ENCODE results near the gene PIEZO2.

Gene PIEZO2

GRCh38 chr18:10767658-10768057 lies 381.7 kb downstream of the PIEZO2 start:
- Histone ChIP-seq H3K27ac (ENCODE audit: low read length) (no peak overlapping the region), H3K4me1 (ENCODE audit: insufficient read depth, low read length) (no peaks in the 10 kb centered on the region), H3K27me3 (ENCODE audit: insufficient read depth, low read length) (no peaks in the 10 kb centered on the region), H3K36me3 (ENCODE audit: insufficient read depth, low read depth, low read length) (0 out of 2 replicates have a peak, but pooled peaks cover 4% of the 10 kb centered on the region), H3K4me3 (ENCODE audit: low read length) (no peak overlapping the region), H3K9ac (ENCODE audit: low read depth, low read length) (no peak overlapping the region), H3K9me3 (ENCODE audit: insufficient read depth, low read depth, low read length) (no peaks in the 10 kb centered on the region)

- no peak overlapping the region for H3K9ac ChIP-seq (ENCODE audit: low read depth, low read length)
- H3K4me3 ChIP-seq (ENCODE audit: low read length) = no peak overlapping the region
- H3K27ac ChIP-seq (ENCODE audit: low read length) = no peak overlapping the region
- H3K4me1 ChIP-seq (ENCODE audit: insufficient read depth, low read length) = no peaks in the 10 kb centered on the region
- H3K36me3 ChIP-seq (ENCODE audit: insufficient read depth, low read depth, low read length) = no peaks in the 10 kb centered on the region
- no peaks in the 10 kb centered on the region; the same call in 1 of the 2 replicates for H3K9me3 ChIP-seq (ENCODE audit: insufficient read depth, low read depth, low read length)
- H3K27me3 ChIP-seq (ENCODE audit: insufficient read depth, low read length) = no peaks in the 10 kb centered on the region; the same call in 1 of the 2 replicates
Observed at GRCh38 chr18:10760986-10761385, 388.4 kb downstream of the PIEZO2 start.

GRCh38 chr18:10759241-10759640 lies 390.1 kb downstream of the PIEZO2 start:
- Histone ChIP-seq H3K4me3 (ENCODE audit: low read length) (no peak overlapping the region), H3K4me1 (ENCODE audit: insufficient read depth, low read length) (no peaks in the 10 kb centered on the region), H3K27me3 (ENCODE audit: insufficient read depth, low read length) (no peaks in the 10 kb centered on the region; the same call in 1 of the 2 replicates)

GRCh38 chr18:10757946-10758345 lies 391.4 kb downstream of the PIEZO2 start:
- Histone ChIP-seq H3K9ac (ENCODE audit: low read depth, low read length) (no peak overlapping the region), H3K4me1 (ENCODE audit: insufficient read depth, low read length) (no peaks in the 10 kb centered on the region), H3K4me3 (ENCODE audit: low read length) (no peak overlapping the region), H3K27me3 (ENCODE audit: insufficient read depth, low read length) (no peaks in the 10 kb centered on the region; the same call in 1 of the 2 replicates), H3K36me3 (ENCODE audit: insufficient read depth, low read depth, low read length) (no peaks in the 10 kb centered on the region), H3K27ac (ENCODE audit: low read length) (no peak overlapping the region), H3K9me3 (ENCODE audit: insufficient read depth, low read depth, low read length) (no peaks in the 10 kb centered on the region; the same call in 1 of the 2 replicates)

More at GRCh38 chr18:10759241-10759640, 390.1 kb downstream of the PIEZO2 start:
- no peaks in the 10 kb centered on the region; the same call in 1 of the 2 replicates for H3K9me3 ChIP-seq (ENCODE audit: insufficient read depth, low read depth, low read length)
- no peak overlapping the region for H3K27ac ChIP-seq (ENCODE audit: low read length)
- H3K36me3 ChIP-seq (ENCODE audit: insufficient read depth, low read depth, low read length) = no peaks in the 10 kb centered on the region
- H3K9ac ChIP-seq (ENCODE audit: low read depth, low read length) = no peak overlapping the region

GRCh38 chr18:10757349-10757748 lies 392.0 kb downstream of the PIEZO2 start:
- H3K9me3 ChIP-seq (ENCODE audit: insufficient read depth, low read depth, low read length) = no peaks in the 10 kb centered on the region; the same call in 1 of the 2 replicates
- no peaks in the 10 kb centered on the region; the same call in 1 of the 2 replicates for H3K27me3 ChIP-seq (ENCODE audit: insufficient read depth, low read length)
- no peaks in the 10 kb centered on the region for H3K36me3 ChIP-seq (ENCODE audit: insufficient read depth, low read depth, low read length)
- H3K4me3 ChIP-seq (ENCODE audit: low read length) = no peak overlapping the region
- no peaks in the 10 kb centered on the region for H3K4me1 ChIP-seq (ENCODE audit: insufficient read depth, low read length)
- H3K9ac ChIP-seq (ENCODE audit: low read depth, low read length) = no peak overlapping the region
- no peak overlapping the region for H3K27ac ChIP-seq (ENCODE audit: low read length)

- H3K9ac ChIP-seq (ENCODE audit: low read depth, low read length) = no peak overlapping the region
- no peak overlapping the region for H3K27ac ChIP-seq (ENCODE audit: low read length)
- no peaks in the 10 kb centered on the region for H3K36me3 ChIP-seq (ENCODE audit: insufficient read depth, low read depth, low read length)
- no peaks in the 10 kb centered on the region for H3K9me3 ChIP-seq (ENCODE audit: insufficient read depth, low read depth, low read length)
- H3K4me1 ChIP-seq (ENCODE audit: insufficient read depth, low read length) = no peaks in the 10 kb centered on the region
- H3K27me3 ChIP-seq (ENCODE audit: insufficient read depth, low read length) = no peaks in the 10 kb centered on the region; the same call in 1 of the 2 replicates
- no peak overlapping the region for H3K4me3 ChIP-seq (ENCODE audit: low read length)
Observed at GRCh38 chr18:10755855-10756254, 393.5 kb downstream of the PIEZO2 start.

- Histone ChIP-seq H3K36me3 (ENCODE audit: insufficient read depth, low read depth, low read length) (no peaks in the 10 kb centered on the region), H3K4me1 (ENCODE audit: insufficient read depth, low read length) (no peaks in the 10 kb centered on the region), H3K27ac (ENCODE audit: low read length) (no peak overlapping the region), H3K4me3 (ENCODE audit: low read length) (no peak overlapping the region), H3K9me3 (ENCODE audit: insufficient read depth, low read depth, low read length) (no peaks in the 10 kb centered on the region), H3K9ac (ENCODE audit: low read depth, low read length) (no peak overlapping the region), H3K27me3 (ENCODE audit: insufficient read depth, low read length) (no peaks in the 10 kb centered on the region; the same call in 1 of the 2 replicates)
Observed at GRCh38 chr18:10754128-10754527, 395.2 kb downstream of the PIEZO2 start.

GRCh38 chr18:10752382-10752781 lies 397.0 kb downstream of the PIEZO2 start:
- H3K9me3 ChIP-seq (ENCODE audit: insufficient read depth, low read depth, low read length) = no peaks in the 10 kb centered on the region
- H3K27me3 ChIP-seq (ENCODE audit: insufficient read depth, low read length) = no peaks in the 10 kb centered on the region; the same call in 1 of the 2 replicates
- no peaks in the 10 kb centered on the region for H3K36me3 ChIP-seq (ENCODE audit: insufficient read depth, low read depth, low read length)
- no peak overlapping the region for H3K9ac ChIP-seq (ENCODE audit: low read depth, low read length)
- H3K27ac ChIP-seq (ENCODE audit: low read length) = no peak overlapping the region
- no peaks in the 10 kb centered on the region for H3K4me1 ChIP-seq (ENCODE audit: insufficient read depth, low read length)
- no peak overlapping the region for H3K4me3 ChIP-seq (ENCODE audit: low read length)

GRCh38 chr18:10751653-10752052 lies 397.7 kb downstream of the PIEZO2 start:
- H3K27ac ChIP-seq (ENCODE audit: low read length) = no peak overlapping the region
- no peaks in the 10 kb centered on the region for H3K36me3 ChIP-seq (ENCODE audit: insufficient read depth, low read depth, low read length)
- no peaks in the 10 kb centered on the region for H3K4me1 ChIP-seq (ENCODE audit: insufficient read depth, low read length)
- no peak overlapping the region for H3K4me3 ChIP-seq (ENCODE audit: low read length)
- H3K9me3 ChIP-seq (ENCODE audit: insufficient read depth, low read depth, low read length) = no peaks in the 10 kb centered on the region
- no peaks in the 10 kb centered on the region; the same call in 1 of the 2 replicates for H3K27me3 ChIP-seq (ENCODE audit: insufficient read depth, low read length)
- H3K9ac ChIP-seq (ENCODE audit: low read depth, low read length) = no peak overlapping the region

GRCh38 chr18:10750191-10751035 lies 399.0 kb downstream of the PIEZO2 start:
- Histone ChIP-seq H3K9me3 (ENCODE audit: insufficient read depth, low read depth, low read length) (no peaks in the 10 kb centered on the region), H3K36me3 (ENCODE audit: insufficient read depth, low read depth, low read length) (no peaks in the 10 kb centered on the region), H3K9ac (ENCODE audit: low read depth, low read length) (no peak overlapping the region), H3K27ac (ENCODE audit: low read length) (no peak overlapping the region), H3K27me3 (ENCODE audit: insufficient read depth, low read length) (no peaks in the 10 kb centered on the region), H3K4me1 (ENCODE audit: insufficient read depth, low read length) (no peaks in the 10 kb centered on the region), H3K4me3 (ENCODE audit: low read length) (no peak overlapping the region)

- Histone ChIP-seq H3K4me1 (ENCODE audit: insufficient read depth, low read length) (no peaks in the 10 kb centered on the region), H3K4me3 (ENCODE audit: low read length) (no peak overlapping the region), H3K27me3 (ENCODE audit: insufficient read depth, low read length) (no peaks in the 10 kb centered on the region), H3K27ac (ENCODE audit: low read length) (no peak overlapping the region), H3K9ac (ENCODE audit: low read depth, low read length) (no peak overlapping the region), H3K36me3 (ENCODE audit: insufficient read depth, low read depth, low read length) (no peaks in the 10 kb centered on the region), H3K9me3 (ENCODE audit: insufficient read depth, low read depth, low read length) (no peaks in the 10 kb centered on the region)
Observed at GRCh38 chr18:10748641-10749040, 400.7 kb downstream of the PIEZO2 start.

- H3K27me3 ChIP-seq (ENCODE audit: insufficient read depth, low read length) = no peaks in the 10 kb centered on the region
Observed at GRCh38 chr18:10745971-10746370, 403.4 kb downstream of the PIEZO2 start.

More at GRCh38 chr18:10745971-10746370, 403.4 kb downstream of the PIEZO2 start:
- Histone ChIP-seq H3K9ac (ENCODE audit: low read depth, low read length) (no peak overlapping the region), H3K9me3 (ENCODE audit: insufficient read depth, low read depth, low read length) (no peaks in the 10 kb centered on the region), H3K4me1 (ENCODE audit: insufficient read depth, low read length) (no peaks in the 10 kb centered on the region), H3K36me3 (ENCODE audit: insufficient read depth, low read depth, low read length) (no peaks in the 10 kb centered on the region), H3K4me3 (ENCODE audit: low read length) (no peak overlapping the region), H3K27ac (ENCODE audit: low read length) (no peak overlapping the region)

All from iPS-20b (cell line).